Activated naive CD4-positive, alpha-beta T cell treated with Interleukin-2 at 50 U/mL for 16 hours (primary cell): ENCODE results near the gene AP3M1.

Experiments
- DNase-seq: peaks from one replicate; pipeline ENCODE4 v3.0.0-alpha.2; 2020

Gene AP3M1

GRCh38 chr10:74110120-74110519, 40.5 kb downstream of the AP3M1 start:
- DNase-seq, result no peak

GRCh38 chr10:74109452-74109851, 41.2 kb downstream of the AP3M1 start:
- DNase-seq, result no peak

- no peak for DNase-seq
Observed at GRCh38 chr10:74107391-74107790, 43.2 kb downstream of the AP3M1 start.

DNA sequence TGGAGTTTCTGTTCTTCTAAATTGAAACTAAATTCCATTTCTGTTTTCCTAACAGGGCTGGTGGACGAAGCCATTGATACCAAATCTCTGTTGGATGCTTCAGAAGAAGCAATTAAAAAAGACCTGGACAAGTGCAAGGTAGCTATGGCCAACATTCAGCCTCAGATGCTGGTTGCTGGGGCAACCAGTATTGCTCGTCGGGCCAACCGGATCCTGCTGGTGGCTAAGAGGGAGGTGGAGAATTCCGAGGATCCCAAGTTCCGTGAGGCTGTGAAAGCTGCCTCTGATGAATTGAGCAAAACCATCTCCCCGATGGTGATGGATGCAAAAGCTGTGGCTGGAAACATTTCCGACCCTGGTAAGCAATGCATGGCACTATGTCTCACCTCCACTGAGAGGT, 45.6 kb downstream of the AP3M1 start:
- no peak for DNase-seq

- no peak for DNase-seq
Observed at GRCh38 chr10:74104480-74104879, 46.1 kb downstream of the AP3M1 start.

DNA sequence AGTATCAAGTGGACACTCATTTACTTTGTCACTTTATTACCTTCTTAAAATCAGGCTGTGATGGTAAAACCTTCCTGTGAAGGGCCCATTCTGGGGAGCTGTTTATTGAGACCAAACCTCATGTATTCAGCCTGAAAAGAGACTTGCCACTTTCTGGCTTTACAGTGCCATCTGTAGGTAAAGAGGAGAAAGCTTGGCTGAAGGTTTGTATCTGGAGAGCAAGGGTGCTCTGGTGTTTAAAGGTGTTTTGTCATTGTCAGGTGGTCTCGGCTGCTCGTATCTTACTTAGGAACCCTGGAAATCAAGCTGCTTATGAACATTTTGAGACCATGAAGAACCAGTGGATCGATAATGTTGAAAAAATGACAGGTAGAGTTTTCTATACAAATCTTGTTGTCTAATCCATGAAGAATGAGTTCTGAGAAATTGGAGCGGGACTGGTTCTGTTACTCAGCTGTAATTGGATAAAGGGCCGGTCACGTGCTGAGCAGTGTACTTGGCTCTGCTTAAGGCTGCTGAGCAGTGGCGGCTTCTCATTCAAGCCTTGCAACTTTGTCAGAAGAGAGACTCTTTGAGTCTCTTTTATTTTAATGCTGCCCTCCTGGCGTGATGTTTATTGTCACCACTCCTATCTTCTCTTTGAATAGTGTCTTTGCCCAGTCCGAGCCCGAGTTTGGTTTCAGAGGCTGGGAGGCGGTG, 46.9 kb downstream of the AP3M1 start:
- DNase-seq, result no peak

- no peak for DNase-seq
Observed at GRCh38 chr10:74099836-74100235, 50.8 kb downstream of the AP3M1 start.

DNA sequence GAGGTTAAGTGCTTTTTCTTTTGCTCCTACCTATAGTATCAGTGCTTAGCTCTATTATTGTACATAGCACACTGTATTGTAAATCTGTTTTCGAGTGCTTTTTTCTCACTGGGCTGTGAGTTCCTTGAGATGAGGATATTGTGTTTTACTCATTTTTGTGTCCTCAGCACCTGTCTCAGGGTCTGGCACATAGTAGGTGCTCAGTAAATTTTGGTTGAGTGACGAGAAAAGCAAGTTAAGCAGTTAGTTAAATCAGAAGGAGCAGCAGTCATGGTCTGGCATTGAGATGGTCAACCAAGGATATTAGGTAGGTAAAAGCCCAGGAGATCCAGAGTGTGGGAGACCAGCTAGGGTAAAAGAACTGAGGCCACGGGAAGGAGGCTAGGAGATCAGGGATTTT, 51.2 kb downstream of the AP3M1 start:
- DNase-seq, result no peak

DNA sequence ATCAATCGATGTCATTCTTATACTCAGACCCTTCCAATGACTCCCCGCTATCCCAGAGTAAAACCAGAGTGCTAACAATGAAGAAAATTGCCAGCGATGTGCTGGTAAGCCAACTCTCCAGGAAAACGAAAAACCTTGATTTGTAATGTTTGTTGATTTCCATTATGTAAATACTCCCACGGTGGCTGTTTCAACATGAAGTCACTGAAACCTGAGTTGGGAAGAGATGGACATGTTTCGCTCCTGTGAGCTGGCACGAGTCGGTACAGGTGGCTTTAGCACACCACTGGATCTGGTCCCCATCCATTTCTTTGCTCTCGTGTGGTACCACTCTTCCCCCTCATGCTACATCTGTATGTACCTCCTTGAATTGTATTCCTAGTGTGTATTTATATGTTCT, 52.9 kb downstream of the AP3M1 start:
- DNase-seq, result no peak

DNA sequence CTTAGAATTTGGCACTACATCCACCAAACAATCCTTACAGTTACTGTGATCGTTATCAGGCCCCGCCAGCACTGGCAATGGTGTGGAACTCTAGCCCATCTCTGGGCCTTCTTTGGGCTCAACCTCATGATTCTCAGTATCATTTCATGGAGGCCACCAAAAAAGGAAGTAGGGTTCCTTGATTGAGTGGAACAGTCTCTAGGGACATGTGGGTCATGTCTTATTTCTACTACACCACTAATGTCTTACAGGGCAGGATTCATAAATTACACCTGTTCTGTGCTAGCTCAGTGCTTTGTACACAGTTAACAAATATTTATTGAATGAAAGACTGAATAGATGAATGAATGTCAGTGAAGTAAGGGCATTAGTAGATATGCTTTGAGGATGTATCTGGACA, 53.9 kb downstream of the AP3M1 start:
- no peak for DNase-seq

- DNase-seq, result no peak
Observed at GRCh38 chr10:74094231-74094630, 56.4 kb downstream of the AP3M1 start.

DNA sequence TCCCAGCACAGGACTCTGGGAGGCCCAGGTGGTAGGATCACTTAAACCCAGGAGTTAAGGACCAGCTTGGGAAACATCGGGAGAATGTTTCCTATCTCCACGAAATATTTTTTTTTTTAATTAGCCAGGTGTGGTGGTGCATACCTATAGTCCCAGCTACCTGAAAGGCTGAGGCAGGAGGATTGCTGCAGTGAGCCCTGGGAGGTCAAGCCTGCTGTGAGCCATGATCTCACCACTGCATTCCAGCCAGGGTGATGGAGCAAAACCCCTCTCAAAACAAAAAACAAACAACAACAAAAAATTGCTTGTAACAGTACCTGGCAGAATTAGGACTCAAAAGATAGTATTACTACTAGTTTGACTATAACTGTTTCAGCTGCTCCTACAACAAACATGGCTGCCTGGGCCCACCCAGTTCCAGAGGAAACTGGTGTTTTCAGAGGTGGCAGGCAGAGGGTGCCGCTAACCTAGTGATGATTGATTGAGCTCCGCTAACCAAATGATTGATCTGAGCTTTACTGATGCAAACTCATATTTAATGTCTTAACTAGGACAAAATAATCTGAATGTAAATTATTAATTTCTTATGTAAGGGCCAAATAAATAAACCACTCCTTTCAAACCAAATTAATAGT, 57.0 kb downstream of the AP3M1 start:
- no peak for DNase-seq

DNA sequence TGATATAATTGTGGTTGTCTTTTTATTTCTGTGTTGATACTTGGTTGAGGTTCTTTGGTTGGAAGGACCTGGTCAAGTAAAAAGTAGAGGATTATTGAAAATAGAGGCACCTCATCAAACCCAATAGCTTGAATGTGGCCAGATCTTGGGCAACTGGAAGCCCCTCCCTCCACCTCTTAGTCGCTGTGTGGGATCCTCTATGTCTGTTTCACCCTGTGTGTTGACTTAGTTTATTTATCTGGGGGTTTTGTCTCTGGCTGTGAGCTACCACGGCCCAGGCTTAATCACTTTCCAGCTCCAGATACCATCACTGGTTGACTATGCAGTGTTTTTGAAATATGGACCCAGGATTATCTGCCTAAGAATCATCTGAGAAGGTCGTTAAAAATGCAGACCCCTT, 58.3 kb downstream of the AP3M1 start:
- DNase-seq, result no peak

DNA sequence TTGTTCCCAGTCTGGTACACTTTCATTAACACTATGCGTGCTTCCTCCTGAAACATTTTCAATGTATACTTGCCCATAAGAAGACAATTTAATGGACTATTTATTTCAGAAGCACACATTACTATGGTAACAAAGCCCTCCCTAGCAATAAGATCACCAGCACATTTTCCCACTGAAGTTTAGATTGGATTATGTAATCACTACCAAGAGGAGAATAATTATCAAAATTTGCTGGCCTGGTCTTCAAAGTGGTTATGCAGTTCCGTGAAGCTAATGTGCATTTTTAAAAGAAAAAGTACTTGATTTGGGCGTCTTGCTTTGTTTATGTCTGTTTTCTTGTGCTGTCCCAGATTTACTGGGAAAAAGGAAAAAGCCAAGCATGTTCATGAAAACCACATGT, 61.9 kb downstream of the AP3M1 start:
- DNase-seq, result no peak

- no peak for DNase-seq
Observed at GRCh38 chr10:74086317-74086716, 64.3 kb downstream of the AP3M1 start.

DNA sequence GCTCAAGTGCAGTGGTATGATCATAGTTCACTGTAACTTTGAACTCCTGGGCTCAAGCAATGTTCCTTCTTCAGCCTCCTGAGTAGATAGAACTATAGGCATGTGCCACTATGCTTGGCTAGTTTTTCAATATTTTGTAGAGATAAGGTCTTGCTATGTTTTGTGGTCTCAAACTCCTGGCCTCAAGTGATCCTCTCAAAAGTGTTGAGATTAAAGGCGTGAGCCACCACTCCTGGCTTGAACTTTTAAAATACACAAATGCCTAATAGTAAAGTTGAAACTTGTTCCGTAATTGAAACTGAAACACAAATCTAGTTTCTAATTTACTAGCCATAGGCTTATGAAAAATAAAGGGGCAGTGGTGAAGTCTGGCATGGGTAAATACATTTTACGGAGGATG, 65.7 kb downstream of the AP3M1 start:
- no peak for DNase-seq

GRCh38 chr10:74083304-74083703, 67.3 kb downstream of the AP3M1 start:
- no peak for DNase-seq

DNA sequence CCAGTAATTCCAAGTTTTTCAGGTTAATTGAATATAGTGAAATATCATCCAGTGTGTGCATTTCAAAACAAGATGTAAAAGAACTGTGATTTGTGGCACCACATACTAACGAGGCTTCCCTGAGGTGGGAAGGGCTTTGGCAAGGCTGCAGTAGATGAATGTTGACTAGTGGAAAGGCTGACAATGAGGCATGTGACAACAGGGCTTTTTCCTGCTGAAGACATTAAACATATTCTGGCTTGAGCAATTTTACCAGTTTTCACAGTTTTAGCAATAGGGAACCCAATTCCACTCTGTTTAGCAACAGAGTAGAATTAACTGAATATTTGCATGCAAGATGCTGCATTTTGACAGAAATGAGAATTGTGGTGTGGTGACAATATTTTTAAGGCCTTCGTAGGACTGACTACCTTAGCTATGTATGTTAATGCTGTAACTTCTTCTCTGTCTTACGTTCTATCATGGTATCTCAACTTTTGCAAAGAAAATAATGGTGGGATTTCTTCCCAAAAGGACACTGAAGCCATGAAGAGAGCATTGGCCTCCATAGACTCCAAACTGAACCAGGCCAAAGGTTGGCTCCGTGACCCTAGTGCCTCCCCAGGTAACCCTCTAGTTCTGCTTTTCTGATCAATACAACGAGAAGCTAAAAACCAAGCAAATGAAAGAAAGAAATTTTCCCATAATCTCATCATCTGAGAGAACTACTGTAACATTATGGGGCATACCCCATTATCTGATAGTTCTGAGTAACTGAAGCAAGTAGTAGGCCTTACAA, 68.5 kb downstream of the AP3M1 start:
- no peak for DNase-seq

DNA sequence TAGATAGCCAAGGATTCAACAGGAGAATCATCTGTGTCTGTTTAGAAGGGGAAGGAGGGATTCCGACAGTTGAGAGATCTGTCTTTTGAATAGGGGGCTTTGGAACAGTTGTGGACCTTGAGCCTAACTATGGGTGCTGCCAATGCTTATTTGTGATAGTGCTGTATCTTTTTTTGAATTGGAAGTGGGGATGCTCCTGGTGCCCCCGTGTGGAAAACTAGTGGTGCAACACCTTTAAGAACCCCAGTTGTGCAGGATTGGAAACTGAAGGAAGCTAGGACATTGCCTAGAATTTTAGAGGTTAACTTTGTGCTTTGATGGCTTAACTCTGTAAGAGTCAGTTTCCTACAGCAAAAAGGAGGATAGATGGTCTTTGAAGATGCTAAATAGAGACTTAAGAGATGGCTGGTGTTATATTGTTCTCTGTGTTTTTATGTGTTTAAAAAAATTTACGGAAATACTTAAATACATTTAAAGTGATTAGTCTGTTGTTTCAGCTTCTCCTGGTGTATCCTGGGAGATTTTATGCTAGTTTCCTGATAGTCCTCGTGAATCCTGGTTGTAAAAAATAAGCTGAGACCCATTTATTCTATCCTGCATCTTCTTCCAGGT, 69.3 kb downstream of the AP3M1 start:
- peak; percentile 40 for DNase-seq

GRCh38 chr10:74079936-74080590, 70.6 kb downstream of the AP3M1 start:
- DNase-seq, result no peak

GRCh38 chr10:74079028-74079935, 71.3 kb downstream of the AP3M1 start:
- DNase-seq, result no peak

- peak; percentile 62 for DNase-seq
Observed at GRCh38 chr10:74078037-74078436, 72.6 kb downstream of the AP3M1 start.
